Right ventricle myocardium inferior (tissue), 1 donor: Measurements from ENCODE around the gene KRT34. TPM values are rescaled to one million over a fixed set of nuclear protein-coding genes. Genes with fewer than 3 reads are reported as not detected.
A peak's percentile ranks its signal among the peaks of the same experiment; 100 is the strongest.
"Not testable (repeated sequence)": the region's sequence is repeated elsewhere in the genome, so short reads cannot be mapped to it uniquely, and the experiment has no call there.

Experiments
- ATAC-seq: fragments of 200-7000 bp; cut with Tn5 transposase; one replicate; pipeline ENCODE4 v1.9.1; 2020; ENCODE audit warnings: mild to moderate bottlenecking, moderate library complexity
- DNase-seq: peaks from one replicate; pipeline ENCODE4 v3.0.0; 2021; ENCODE audit errors: missing footprints
- intact Hi-C: fragments of 100-400 bp; cut with DNase I; formaldehyde crosslinking; loops from one replicate; pipeline ENCODE4 v1.11.0; 2022
- long read RNA-seq: library from polyadenylated mRNA; unstranded; transcript quantifications from one replicate; pipeline ENCODE4 v2.0.0, GENCODE V29; 2021
- total RNA-seq: library from RNA; stranded (reverse); fragmentation: NEBNext Ultra II Directional; extraction: Animal tissue kit (Norgen Biotek cat#: 25700); gene quantifications from one replicate; pipeline ENCODE4 v1.2.1, GENCODE V29; 2021
- donor health status: DM: no; HTN: yes; CAD: no; lungs with severe emphysema.

The KRT34 gene
- total RNA-seq: not detected
- long read RNA-seq: 0 reads

GRCh38 chr17:41381943-41382342 lies at the start of gene KRT34:
Gene KRT34, minus strand, starts transcription at chr17:41382306. Its CDS starts 60 bp downstream, at chr17:41382246.
- DNase-seq, ATAC-seq, intact Hi-C loops: not testable (repeated sequence)

- DNase-seq, intact Hi-C loops, ATAC-seq: not testable (repeated sequence)
Measured at GRCh38 chr17:41430376-41430775, 48.3 kb upstream of the KRT34 start.

GRCh38 chr17:41429667-41430066 lies 47.6 kb upstream of the KRT34 start:
- intact Hi-C loops: no loop called here
- no peak for DNase-seq

GRCh38 chr17:41428591-41429291 lies 46.6 kb upstream of the KRT34 start:
- DNase-seq: no peak
- no peak for ATAC-seq
- intact Hi-C loops: no loop called here

More at GRCh38 chr17:41429667-41430066, 47.6 kb upstream of the KRT34 start:
- ATAC-seq: no peak

GRCh38 chr17:41424111-41424635 lies 42.1 kb upstream of the KRT34 start, which contains the start of gene KRT37:
Gene KRT37, minus strand, starts transcription at chr17:41424585. Its CDS starts 62 bp downstream, at chr17:41424523.
- ATAC-seq: no peak
- intact Hi-C loops: no loop called here
- no peak for DNase-seq

GRCh38 chr17:41422586-41422985 lies 40.5 kb upstream of the KRT34 start:
- ATAC-seq, DNase-seq, intact Hi-C loops: not testable (repeated sequence)

- ATAC-seq (no peak), DNase-seq (no peak)
- intact Hi-C loops: no loop called here
Measured at GRCh38 chr17:41421617-41422016, 39.5 kb upstream of the KRT34 start.

GRCh38 chr17:41421116-41421515 lies 39.0 kb upstream of the KRT34 start:
- intact Hi-C loops: no loop called here
- DNase-seq: no peak
- no peak for ATAC-seq

GRCh38 chr17:41420134-41420533 lies 38.0 kb upstream of the KRT34 start:
- intact Hi-C loops: no loop called here
- DNase-seq (no peak), ATAC-seq (no peak)

GRCh38 chr17:41419716-41420115 lies 37.6 kb upstream of the KRT34 start:
- ATAC-seq (no peak), DNase-seq (no peak)
- intact Hi-C loops: no loop called here

- DNase-seq: no peak
- no peak for ATAC-seq
- intact Hi-C loops: no loop called here
Measured at GRCh38 chr17:41418116-41418860, 36.2 kb upstream of the KRT34 start.

GRCh38 chr17:41417576-41418015 lies 35.5 kb upstream of the KRT34 start:
- no peak for DNase-seq
- ATAC-seq: no peak
- intact Hi-C loops: no loop called here

GRCh38 chr17:41417127-41417526 lies 35.0 kb upstream of the KRT34 start:
- intact Hi-C loops: no loop called here
- DNase-seq: no peak
- ATAC-seq: no peak

- ATAC-seq (peak; percentile 48), DNase-seq (no peak)
- intact Hi-C loops: no loop called here
Measured at GRCh38 chr17:41416479-41416878, 34.4 kb upstream of the KRT34 start.

GRCh38 chr17:41415833-41416335 lies 33.8 kb upstream of the KRT34 start:
- ATAC-seq (peak; percentile 39), DNase-seq (no peak)
- intact Hi-C loops: no loop called here

- ATAC-seq (no peak), DNase-seq (no peak)
- intact Hi-C loops: no loop called here
Measured at GRCh38 chr17:41415411-41415810, 33.3 kb upstream of the KRT34 start.

GRCh38 chr17:41413982-41414381 lies 31.9 kb upstream of the KRT34 start:
- ATAC-seq (no peak), DNase-seq (no peak)
- intact Hi-C loops: no loop called here

- ATAC-seq (no peak), DNase-seq (no peak)
- intact Hi-C loops: no loop called here
Measured at GRCh38 chr17:41413353-41413957, 31.3 kb upstream of the KRT34 start.
